Liver (tissue), 9 donors: ENCODE measurements around the gene FBXL2. TPM values are rescaled to one million over a fixed set of nuclear protein-coding genes. Genes with fewer than 3 reads are reported as not detected.

Experiments
- DNase-seq: peaks from one replicate; pipeline ENCODE4 v3.0.0-alpha.2; 2017; ENCODE audit warnings: low spot score
- H3K27ac ChIP-seq, 2 donors: one replicate each; pipeline ENCODE4 v1.7.0; 2013; ENCODE audit warnings: inconsistent platforms in 2 of 2, low read length in 2 of 2, control low read depth in 1 of 2, low read depth in 1 of 2, mild to moderate bottlenecking in 1 of 2
- H3K27me3 ChIP-seq, 4 donors: one replicate each; pipeline versions ENCODE4 v1.6.1 to v1.7.0; 2013; ENCODE audit warnings: low read length in 3 of 4, inconsistent platforms in 1 of 4, mild to moderate bottlenecking in 1 of 4, moderate library complexity in 1 of 4; ENCODE audit not compliant: control insufficient read depth in 4 of 4, insufficient read depth in 4 of 4
- H3K36me3 ChIP-seq, 4 donors: one replicate each; pipeline versions ENCODE4 v1.6.1 to v1.7.0; 2013; ENCODE audit warnings: low read length in 3 of 4, mild to moderate bottlenecking in 3 of 4, low read depth in 1 of 4, moderate library complexity in 1 of 4; ENCODE audit not compliant: control insufficient read depth in 4 of 4, insufficient read depth in 3 of 4
- H3K4me1 ChIP-seq, 4 donors: one replicate each; pipeline versions ENCODE4 v1.6.1 to v1.7.0; 2013; ENCODE audit warnings: low read length in 3 of 4, mild to moderate bottlenecking in 3 of 4, moderate library complexity in 1 of 4; ENCODE audit not compliant: control insufficient read depth in 4 of 4, insufficient read depth in 4 of 4
- H3K4me3 ChIP-seq, 3 donors: one replicate each; pipeline versions ENCODE4 v1.6.1 to v1.7.0; 2013; ENCODE audit warnings: low read length in 3 of 3, control low read depth in 1 of 3, low read depth in 1 of 3, mild to moderate bottlenecking in 1 of 3
- H3K9ac ChIP-seq, 2 donors: one replicate each; pipeline ENCODE4 v1.7.0; 2013; ENCODE audit warnings: low read length in 2 of 2, mild to moderate bottlenecking in 2 of 2, moderate library complexity in 2 of 2, control low read depth in 1 of 2, low read depth in 1 of 2
- H3K9me3 ChIP-seq, 4 donors: one replicate each; pipeline versions ENCODE4 v1.6.1 to v1.7.0; 2013; ENCODE audit warnings: low read length in 3 of 4; ENCODE audit not compliant: control insufficient read depth in 4 of 4
- EGR1 ChIP-seq, 2 donors: IDR thresholded peaks; 2 replicates each; pipeline ENCODE4 v1.6.1; 2016 to 2018; ENCODE audit warnings: antibody characterized with exemption in 2 of 2, low read depth in 2 of 2
- FOXA1 ChIP-seq: IDR thresholded peaks from 2 replicates; pipeline ENCODE4 v1.6.1; 2016; ENCODE audit warnings: antibody characterized with exemption
- FOXA2 ChIP-seq: IDR thresholded peaks from 2 replicates; pipeline ENCODE4 v1.6.1; 2016; ENCODE audit warnings: antibody characterized with exemption
- GABPA ChIP-seq, 2 donors: IDR thresholded peaks in 1 of 2; conservative IDR thresholded peaks in 1 of 2; 2 replicates each; pipeline ENCODE4 v1.6.1; 2016; ENCODE audit warnings: antibody characterized with exemption in 2 of 2, mild to moderate bottlenecking in 1 of 2, moderate library complexity in 1 of 2
- HNF4A ChIP-seq, 2 donors: conservative IDR thresholded peaks; 2 replicates each; pipeline ENCODE4 v1.6.1; 2016; ENCODE audit warnings: antibody characterized with exemption in 2 of 2, mild to moderate bottlenecking in 2 of 2
- HNF4G ChIP-seq: IDR thresholded peaks from 2 replicates; pipeline ENCODE4 v1.6.1; 2016; ENCODE audit warnings: antibody characterized with exemption
- JUND ChIP-seq, 2 donors: IDR thresholded peaks; 2 replicates each; pipeline ENCODE4 v1.6.1; 2016; ENCODE audit warnings: antibody characterized with exemption in 2 of 2
- NR2F2 ChIP-seq: IDR thresholded peaks from 2 replicates; pipeline ENCODE4 v1.6.1; 2016; ENCODE audit warnings: antibody characterized with exemption
- RAD21 ChIP-seq, 2 donors: IDR thresholded peaks; 2 replicates each; pipeline ENCODE4 v1.6.1; 2016; ENCODE audit warnings: antibody characterized with exemption in 2 of 2, mild to moderate bottlenecking in 2 of 2
- SP1 ChIP-seq: IDR thresholded peaks from 2 replicates; pipeline ENCODE4 v1.6.1; 2018; ENCODE audit warnings: antibody characterized with exemption, mild to moderate bottlenecking
- TAF1 ChIP-seq: conservative IDR thresholded peaks from 2 replicates; pipeline ENCODE4 v1.6.1; 2016; ENCODE audit warnings: antibody characterized with exemption, mild to moderate bottlenecking
- YY1 ChIP-seq: IDR thresholded peaks from 2 replicates; pipeline ENCODE4 v1.6.1; 2016; ENCODE audit warnings: antibody characterized with exemption, mild to moderate bottlenecking
- WGBS: extraction: QIAGEN DNeasy Blood & Tissue Kit; methylation state at CpG from one replicate; pipeline ENCODE4 v1.1.7; 2013; 5-methylcytosine and 5-hydroxymethylcytosine counted together
- polyA plus RNA-seq, 2 donors: library from polyadenylated mRNA; stranded (reverse) in 1 of 2; unstranded in 1 of 2; fragments of 200-250 nt in 1 of 2; fragments of >200 nt in 1 of 2; fragmentation: Nextera tagmentation in 1 of 2; extraction: Ambion mirVana in 1 of 2; gene quantifications; one replicate each; pipeline versions ENCODE4 v1.2.1 to v1.2.3, GENCODE V29; 2013 to 2015
- total RNA-seq, 2 donors: library from RNA; depleted of rRNA; stranded (reverse); fragments of >200 nt; gene quantifications; one replicate each; pipeline ENCODE4 v1.2.3, GENCODE V29; 2014
- TF ChIP-seq, protein P1 (sequence below): IDR thresholded peaks from 2 replicates; pipeline ENCODE4 v1.6.1; 2016; ENCODE audit warnings: antibody characterized with exemption
- TF ChIP-seq, protein P2 (sequence below): IDR thresholded peaks from 2 replicates; pipeline ENCODE4 v1.6.1; 2016; ENCODE audit warnings: antibody characterized with exemption
- TF ChIP-seq, protein P3 (sequence below): IDR thresholded peaks from 2 replicates; pipeline ENCODE4 v1.6.1; 2016; ENCODE audit warnings: antibody characterized with exemption, mild to moderate bottlenecking
- donor health status: healthy.
- donor health status: healthy.
- donor health status: healthy.
- donor health status: healthy.
- donor health status: healthy.

Gene FBXL2
- total and polyA plus RNA-seq, 4 donors, result 0.24 to 1.3 (median 0.81) TPM

DNA sequence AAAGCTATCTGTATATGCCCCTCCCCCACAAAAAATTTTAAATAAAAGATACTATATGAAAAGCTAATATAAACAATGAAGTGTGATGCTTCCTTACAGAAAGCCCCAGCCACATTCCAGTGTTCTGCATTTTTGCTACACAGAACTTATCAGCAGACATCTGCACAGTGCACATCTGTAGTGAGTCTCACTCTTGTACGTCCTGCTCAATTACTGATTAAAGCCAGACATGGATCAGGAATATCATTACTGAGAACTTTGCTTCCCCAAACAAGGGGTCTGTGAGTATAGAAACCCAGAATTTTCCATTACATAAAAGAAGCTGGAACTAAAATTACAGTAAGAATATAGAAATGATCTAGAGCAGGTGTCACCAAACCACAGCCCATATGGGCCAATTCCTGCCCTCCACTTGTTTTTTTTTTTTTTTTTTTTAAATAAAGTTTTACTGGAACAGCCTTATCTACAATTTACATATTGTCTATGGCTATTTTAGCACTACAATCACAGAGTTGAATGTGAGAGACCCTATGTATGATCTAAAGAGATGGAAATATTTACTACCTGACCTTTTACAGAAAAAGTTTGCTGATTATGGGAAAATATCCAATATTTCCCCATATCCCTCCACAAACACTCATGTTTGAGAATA lies 117.3 kb downstream of the FBXL2 start:
- Histone ChIP-seq H3K36me3 (peaks cover 14 to 78% (median 67%) of the 10 kb centered on the region in 4 donors), H3K9me3 (no peaks in the 10 kb centered on the region), H3K9ac (no peak overlapping the region), H3K4me1 (no peaks in the 10 kb centered on the region), H3K27me3 (no peaks in the 10 kb centered on the region), H3K27ac (no peak overlapping the region), H3K4me3 (no peak overlapping the region)
- no peak for DNase-seq
- TF ChIP-seq EGR1 (IDR thresholded peaks at IDR 0.05; ENCODE audit: low read depth in 2 of 2) (no peak), RAD21 (IDR thresholded peaks at IDR 0.05) (no peak), HNF4A (conservative IDR thresholded peaks at IDR 0.05) (no peak)
- 96% methylated on average over 1 of the region's 1 CpG for WGBS

DNA sequence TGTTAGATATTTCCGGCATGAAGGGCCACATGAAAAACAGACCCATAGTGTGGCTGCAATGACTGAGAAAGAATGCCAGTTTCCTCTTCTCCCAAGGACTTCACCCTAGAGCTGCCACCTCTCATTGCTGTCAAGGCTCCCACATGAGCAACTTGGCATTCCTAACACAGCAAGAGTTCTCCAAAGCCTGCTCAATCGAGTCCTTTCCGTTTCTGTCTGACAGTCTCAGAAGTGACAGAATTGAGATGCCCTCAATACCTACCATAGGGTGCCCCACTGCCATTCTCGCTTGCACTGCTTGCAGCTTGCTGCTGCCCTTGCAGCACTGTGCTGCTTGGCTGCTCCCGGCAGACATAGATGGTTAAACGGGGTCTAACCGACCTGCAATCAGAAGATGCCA lies 118.7 kb downstream of the FBXL2 start:
- Histone ChIP-seq H3K27ac (no peak overlapping the region), H3K9ac (no peak overlapping the region), H3K4me3 (no peak overlapping the region), H3K36me3 (peaks cover 16 to 79% (median 71%) of the 10 kb centered on the region in 4 donors), H3K27me3 (no peaks in the 10 kb centered on the region), H3K4me1 (no peaks in the 10 kb centered on the region), H3K9me3 (no peaks in the 10 kb centered on the region)
- 96% methylated on average over 7 of the region's 7 CpGs for WGBS
- TF ChIP-seq, protein P1, sequence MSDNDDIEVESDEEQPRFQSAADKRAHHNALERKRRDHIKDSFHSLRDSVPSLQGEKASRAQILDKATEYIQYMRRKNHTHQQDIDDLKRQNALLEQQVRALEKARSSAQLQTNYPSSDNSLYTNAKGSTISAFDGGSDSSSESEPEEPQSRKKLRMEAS, result no peak
- TF ChIP-seq TAF1 (no peak), FOXA2 (no peak)
- no peak for DNase-seq

DNA sequence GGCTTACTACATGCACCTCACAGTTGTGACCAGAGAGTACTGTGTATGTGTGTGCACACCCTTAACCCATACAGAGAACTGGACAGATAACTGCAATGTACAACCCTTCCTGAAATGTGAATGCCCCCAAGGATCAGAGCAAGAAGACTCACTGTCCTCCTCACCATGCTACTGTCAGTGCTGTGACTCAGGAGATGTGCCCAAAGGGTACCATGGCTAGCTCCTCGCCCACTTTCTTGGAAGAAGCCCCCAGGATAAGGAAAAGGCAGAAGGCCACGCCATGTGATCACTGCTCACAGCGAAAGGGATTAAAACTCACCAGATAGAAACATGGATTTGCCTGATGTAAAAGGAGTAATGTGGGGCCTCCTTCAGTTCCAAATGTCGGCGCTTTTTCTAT lies 121.2 kb downstream of the FBXL2 start:
- Histone ChIP-seq H3K27me3 (no peaks in the 10 kb centered on the region), H3K27ac (no peak overlapping the region), H3K36me3 (peaks cover 12 to 82% (median 69%) of the 10 kb centered on the region in 4 donors), H3K9me3 (no peaks in the 10 kb centered on the region), H3K4me3 (no peak overlapping the region), H3K4me1 (no peaks in the 10 kb centered on the region), H3K9ac (no peak overlapping the region)
- TF ChIP-seq YY1 (no peak), HNF4G (no peak), GABPA (IDR thresholded peaks at IDR 0.05 in 1 of 2, conservative IDR thresholded peaks at IDR 0.05 in 1 of 2) (no peak), SP1 (no peak), FOXA1 (no peak), RAD21 (IDR thresholded peaks at IDR 0.05) (no peak), TAF1 (no peak)
- TF ChIP-seq, protein P2, sequence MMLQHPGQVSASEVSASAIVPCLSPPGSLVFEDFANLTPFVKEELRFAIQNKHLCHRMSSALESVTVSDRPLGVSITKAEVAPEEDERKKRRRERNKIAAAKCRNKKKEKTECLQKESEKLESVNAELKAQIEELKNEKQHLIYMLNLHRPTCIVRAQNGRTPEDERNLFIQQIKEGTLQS, result no peak
- TF ChIP-seq, protein P1, result no peak
- no peak for DNase-seq
- WGBS, result 97% methylated on average over 5 of the region's 5 CpGs

DNA sequence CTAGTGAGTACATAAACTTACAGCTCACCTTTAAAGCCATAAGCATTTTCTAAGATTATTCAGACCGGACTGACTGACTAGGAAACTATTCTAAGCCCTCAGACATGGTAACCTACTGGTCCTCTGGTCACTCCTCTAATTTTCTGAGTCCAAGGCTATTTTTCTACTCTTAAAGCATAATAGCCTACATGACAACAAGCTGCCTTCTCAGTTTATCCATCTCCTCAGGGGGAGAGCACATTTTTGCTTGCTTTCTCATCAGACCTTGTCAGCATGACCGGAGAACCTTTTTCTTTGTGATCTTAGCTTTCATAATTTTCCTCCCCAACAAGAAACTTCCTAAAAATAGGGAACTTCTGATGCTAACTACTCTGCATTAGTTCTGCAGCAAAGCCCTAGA lies 124.5 kb downstream of the FBXL2 start:
- WGBS, result 95% methylated on average over 2 of the region's 2 CpGs
- no peaks in the 10 kb centered on the region for H3K4me1 ChIP-seq
- H3K4me3 ChIP-seq, result no peak overlapping the region
- TF ChIP-seq EGR1 (IDR thresholded peaks at IDR 0.05; ENCODE audit: low read depth in 2 of 2) (no peak), YY1 (no peak), GABPA (IDR thresholded peaks at IDR 0.05 in 1 of 2, conservative IDR thresholded peaks at IDR 0.05 in 1 of 2) (no peak), HNF4A (conservative IDR thresholded peaks at IDR 0.05) (no peak), NR2F2 (no peak), JUND (IDR thresholded peaks at IDR 0.05) (no peak)
- TF ChIP-seq, protein P3, sequence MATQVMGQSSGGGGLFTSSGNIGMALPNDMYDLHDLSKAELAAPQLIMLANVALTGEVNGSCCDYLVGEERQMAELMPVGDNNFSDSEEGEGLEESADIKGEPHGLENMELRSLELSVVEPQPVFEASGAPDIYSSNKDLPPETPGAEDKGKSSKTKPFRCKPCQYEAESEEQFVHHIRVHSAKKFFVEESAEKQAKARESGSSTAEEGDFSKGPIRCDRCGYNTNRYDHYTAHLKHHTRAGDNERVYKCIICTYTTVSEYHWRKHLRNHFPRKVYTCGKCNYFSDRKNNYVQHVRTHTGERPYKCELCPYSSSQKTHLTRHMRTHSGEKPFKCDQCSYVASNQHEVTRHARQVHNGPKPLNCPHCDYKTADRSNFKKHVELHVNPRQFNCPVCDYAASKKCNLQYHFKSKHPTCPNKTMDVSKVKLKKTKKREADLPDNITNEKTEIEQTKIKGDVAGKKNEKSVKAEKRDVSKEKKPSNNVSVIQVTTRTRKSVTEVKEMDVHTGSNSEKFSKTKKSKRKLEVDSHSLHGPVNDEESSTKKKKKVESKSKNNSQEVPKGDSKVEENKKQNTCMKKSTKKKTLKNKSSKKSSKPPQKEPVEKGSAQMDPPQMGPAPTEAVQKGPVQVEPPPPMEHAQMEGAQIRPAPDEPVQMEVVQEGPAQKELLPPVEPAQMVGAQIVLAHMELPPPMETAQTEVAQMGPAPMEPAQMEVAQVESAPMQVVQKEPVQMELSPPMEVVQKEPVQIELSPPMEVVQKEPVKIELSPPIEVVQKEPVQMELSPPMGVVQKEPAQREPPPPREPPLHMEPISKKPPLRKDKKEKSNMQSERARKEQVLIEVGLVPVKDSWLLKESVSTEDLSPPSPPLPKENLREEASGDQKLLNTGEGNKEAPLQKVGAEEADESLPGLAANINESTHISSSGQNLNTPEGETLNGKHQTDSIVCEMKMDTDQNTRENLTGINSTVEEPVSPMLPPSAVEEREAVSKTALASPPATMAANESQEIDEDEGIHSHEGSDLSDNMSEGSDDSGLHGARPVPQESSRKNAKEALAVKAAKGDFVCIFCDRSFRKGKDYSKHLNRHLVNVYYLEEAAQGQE, result no peak
- TF ChIP-seq, protein P2, result no peak
- no peak overlapping the region for H3K27ac ChIP-seq
- no peaks in the 10 kb centered on the region for H3K27me3 ChIP-seq
- H3K9ac ChIP-seq, result no peak overlapping the region
- no peak for DNase-seq
- H3K36me3 ChIP-seq, result peaks cover 12 to 72% (median 60%) of the 10 kb centered on the region in 4 donors
- no peaks in the 10 kb centered on the region for H3K9me3 ChIP-seq
